Ramos (cell line): ENCODE data around the gene ABCB4.

Experiments used
- in situ Hi-C: fragments of 300-500 bp; cut with MboI; formaldehyde crosslinking; loops from one replicate; pipeline ENCODE4 v1.14.3; 2022; ENCODE audit warnings: low sequenced_read_pairs; ENCODE audit not compliant: unreplicated experiment

ABCB4 gene

DNA sequence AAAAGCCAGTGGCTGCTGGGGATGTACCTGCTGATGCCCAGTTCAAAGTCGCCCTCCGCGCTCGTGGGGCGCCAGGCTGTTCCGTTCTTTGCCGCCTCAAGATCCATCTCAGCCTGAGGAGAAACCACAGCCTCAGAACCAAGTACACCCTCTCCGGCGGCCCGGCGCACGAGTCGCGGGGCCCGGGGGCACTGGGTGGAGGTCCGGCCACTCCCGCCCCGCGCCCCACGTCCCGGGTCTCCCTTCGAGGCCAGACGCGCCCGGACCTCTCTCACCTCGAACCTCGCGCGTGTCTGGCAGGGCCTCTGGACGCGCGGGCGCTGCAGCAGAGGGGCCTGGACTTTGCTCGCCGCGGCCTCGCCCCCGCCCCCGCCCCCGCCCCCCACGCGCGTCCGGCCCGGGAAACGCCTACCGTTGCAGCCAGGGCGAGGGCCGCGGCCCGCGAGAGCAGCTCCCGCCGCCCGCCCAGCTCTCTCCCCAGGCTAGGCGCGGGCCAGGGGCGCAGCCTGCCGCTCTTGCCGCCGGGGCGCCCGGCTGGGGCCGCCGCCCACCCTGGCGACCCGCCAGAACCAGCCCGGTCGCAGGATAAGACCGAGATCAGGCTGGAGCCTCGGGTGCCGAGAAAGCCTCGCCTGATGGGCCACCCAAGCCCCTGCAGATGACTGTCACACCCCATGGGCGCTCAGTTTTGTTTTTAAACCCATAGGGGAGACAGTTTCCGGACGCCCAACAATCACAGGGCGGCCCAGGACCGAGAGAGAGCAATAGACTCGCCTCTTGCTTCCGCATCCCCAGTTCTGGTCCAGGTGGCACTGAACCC is at the start of gene ABCB4:
Gene ABCB4, minus strand, starts transcription at position 322 of the 820 bp plus-strand sequence. Its CDS starts 215 bp downstream, at position 107.
- in situ Hi-C loops = no loop called here

DNA sequence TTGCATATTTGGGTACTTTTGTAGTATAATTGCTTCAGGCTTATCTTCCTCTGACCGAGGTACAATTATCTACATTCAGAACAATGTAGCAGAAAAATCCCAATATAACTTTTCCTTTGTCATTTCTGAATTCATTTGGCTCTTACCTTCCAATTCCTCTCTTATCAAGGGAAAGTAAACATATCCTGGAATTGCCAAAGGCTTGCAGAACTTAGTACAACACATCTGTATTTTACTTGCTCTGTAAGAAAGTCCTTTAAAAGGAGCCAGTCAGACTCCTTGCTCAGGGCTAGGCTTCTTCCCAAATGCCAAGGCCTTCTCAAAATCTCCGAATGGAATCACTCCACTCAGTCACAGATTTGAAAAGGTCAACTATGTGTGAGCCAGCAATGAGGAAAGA is 43.3 kb upstream of the ABCB4 start:
- in situ Hi-C loops = no loop called here

DNA sequence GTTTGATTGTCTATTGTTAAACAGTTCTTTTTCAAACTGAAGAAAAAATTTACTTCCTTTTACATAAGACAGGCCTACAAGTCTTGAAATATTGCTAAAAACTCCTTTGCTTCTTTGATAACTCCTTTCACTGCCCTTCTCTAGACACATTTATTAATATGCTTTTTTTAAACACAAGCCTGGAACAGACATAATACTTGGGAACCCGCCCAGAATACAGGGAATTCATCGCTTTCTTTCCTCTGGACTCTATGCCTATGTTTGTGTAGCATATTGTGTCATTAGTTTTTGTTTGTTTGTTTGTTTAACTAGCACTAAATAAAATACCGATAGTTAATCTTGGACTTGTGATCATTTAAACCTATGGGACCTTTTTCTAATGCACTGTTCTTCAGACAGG is 42.4 kb upstream of the ABCB4 start:
- in situ Hi-C loops = no loop called here

GRCh38 chr7:87517136-87517815 is 41.8 kb upstream of the ABCB4 start:
- in situ Hi-C loops = no loop called here

- in situ Hi-C loops = no loop called here
Measured at GRCh38 chr7:87513735-87514335, 38.4 kb upstream of the ABCB4 start.

GRCh38 chr7:87512906-87513305 is 37.4 kb upstream of the ABCB4 start:
- in situ Hi-C loops = no loop called here

DNA sequence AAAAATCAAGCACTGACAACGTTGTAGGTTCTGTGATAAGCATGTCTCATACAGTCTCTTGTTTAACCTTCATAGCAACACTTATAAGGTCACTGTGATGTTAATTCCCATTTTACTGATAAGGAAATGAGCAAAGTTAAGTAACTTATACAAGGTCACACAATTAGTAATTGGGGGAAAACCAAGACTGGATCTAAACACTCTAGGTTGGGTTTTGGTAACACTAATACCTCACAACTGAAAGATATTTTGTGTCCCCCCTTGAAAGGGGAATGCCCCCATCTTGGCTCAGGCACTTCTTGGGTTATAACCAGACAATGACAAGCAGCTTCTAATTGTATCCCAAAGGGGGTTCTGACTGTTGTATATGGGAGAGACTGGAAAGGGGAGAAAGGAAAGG is 36.0 kb upstream of the ABCB4 start:
- in situ Hi-C loops = no loop called here

DNA sequence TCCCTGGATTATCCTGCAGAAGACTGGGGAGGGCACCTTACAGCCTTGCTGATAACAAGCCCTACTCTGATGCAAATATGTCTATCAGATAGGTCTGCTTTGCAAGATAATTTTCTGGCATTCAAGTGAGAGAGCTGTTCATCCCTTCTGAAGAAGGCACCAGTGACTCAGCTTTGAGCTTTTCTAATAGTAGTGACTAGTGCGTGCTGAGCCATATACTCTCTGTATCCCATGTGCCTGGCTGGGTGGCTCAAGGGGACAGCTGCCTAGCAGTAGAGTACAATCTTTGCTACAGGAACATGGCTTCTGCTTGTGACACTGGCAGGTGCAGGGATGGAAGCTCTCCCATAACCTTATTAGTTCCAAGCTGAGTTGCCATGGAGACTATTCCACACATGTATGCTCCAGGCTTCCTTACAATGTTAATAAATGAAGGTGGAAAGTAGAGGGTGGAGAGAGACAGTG is 35.0 kb upstream of the ABCB4 start:
- in situ Hi-C loops = no loop called here

GRCh38 chr7:87507446-87507845 is 32.0 kb upstream of the ABCB4 start:
- in situ Hi-C loops = no loop called here

DNA sequence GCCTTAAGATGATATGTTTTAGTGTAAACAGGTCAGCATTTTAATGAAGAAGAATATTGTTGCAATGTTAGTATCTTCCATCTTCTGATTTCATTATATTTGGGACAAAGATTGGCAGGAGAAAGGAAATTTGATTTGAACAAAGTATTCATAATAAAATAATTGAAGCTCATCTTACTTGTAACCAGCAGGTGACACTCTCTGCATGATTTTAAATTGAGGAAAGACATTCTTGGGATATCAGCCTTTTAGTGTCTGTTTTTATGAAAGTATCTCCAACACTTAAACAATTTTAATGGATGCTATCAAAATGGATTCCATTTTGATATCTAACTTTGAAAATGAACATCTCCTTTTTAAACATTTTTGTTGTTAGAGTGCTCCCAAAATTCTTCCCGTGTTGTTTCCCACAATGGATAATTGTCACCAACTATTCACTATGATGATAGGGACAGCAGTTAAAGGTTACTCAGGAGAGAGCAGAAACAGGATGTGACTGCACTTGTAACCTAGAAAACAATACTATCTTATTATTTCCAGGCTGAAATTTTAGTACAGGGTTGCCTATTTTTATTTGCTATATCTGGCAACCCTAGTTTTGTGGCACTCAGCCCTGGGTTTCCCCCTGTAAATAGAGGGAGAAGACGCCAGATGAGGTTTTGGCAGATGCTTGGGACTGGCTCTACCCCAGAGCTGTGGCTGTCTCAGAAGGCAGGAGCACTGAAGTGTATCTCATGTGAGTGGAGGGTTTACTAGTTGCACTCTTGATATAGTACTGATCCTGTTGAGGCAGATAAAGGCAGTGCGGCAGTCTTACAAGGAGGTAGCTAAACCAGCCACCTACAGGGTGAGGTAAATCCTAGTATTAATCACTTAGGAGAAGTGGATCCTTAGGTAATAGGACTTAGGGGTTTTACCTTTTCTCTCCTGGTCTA is 31.0 kb upstream of the ABCB4 start:
- in situ Hi-C loops = no loop called here

DNA sequence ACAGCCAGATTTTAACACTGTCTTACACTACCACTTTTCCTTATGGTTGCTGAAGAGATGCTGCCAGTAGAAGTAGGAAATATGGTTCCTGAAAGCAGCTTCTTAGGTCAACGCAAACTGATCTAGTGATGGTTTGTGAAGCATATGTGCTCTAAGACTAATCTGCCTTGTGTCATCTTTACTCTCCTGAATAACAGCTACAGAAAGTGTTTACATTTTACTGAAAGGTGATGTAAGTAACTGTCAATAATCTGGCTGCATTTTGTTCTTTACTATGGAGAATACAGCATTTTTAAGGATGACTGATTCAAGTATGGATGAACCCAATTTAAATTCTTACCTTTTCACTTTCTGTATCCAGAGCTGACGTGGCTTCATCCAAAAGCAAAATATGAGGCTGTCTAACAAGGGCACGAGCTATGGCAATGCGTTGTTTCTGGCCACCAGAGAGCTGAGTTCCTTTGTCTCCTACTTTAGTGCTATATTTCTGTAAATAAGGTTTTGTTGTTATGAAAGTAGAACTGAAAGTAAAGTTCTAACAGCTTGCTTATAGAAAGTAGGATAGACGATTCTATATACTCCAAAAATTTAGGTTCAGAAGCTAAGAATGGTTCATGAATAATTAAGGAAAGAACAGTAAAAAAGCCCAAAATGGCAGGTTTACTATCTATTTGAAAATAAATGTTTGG is 30.2 kb upstream of the ABCB4 start:
- in situ Hi-C loops = no loop called here

DNA sequence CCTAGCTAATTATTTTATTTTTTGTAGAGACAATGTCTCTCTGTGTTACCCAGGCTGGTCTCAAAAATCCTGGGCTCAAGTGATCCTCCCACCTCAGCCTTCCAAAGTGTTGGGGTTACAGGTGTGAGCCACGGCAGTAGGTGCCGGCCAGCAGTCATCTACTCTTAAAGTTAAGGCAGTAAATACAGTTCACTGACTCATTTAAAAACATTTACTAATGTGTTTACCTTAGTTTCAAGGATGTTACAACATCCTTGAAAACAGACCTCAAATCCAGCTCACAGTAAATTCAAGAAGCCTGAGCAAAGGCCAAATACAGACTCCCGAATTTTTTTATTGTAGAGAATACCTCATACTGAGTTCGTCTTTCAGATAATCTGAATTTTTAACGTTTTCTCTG is 29.6 kb upstream of the ABCB4 start:
- in situ Hi-C loops = no loop called here

- in situ Hi-C loops = no loop called here
Measured at GRCh38 chr7:87499494-87499893, 24.0 kb upstream of the ABCB4 start.

DNA sequence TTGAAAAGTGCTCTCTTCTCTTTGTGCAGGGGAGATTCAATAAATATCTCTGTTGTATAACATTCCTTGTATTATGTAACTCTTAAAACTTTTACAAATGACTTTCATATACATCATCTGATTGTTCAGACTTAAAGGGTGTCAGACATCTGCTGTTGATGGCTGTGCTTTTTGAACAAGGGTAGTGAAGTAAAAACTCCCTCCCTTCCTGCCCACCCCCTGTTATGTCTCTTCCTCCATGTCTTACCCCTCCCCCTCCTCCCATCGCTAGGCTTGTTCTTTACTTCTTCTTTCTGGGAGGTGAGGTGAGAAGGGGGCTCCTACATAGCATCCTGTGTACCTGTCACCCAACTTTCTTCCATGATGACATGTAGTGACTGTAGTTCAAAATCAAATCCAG is 23.4 kb upstream of the ABCB4 start:
- in situ Hi-C loops = no loop called here

- in situ Hi-C loops = no loop called here
Measured at GRCh38 chr7:87497482-87497881, 22.0 kb upstream of the ABCB4 start.

- in situ Hi-C loops = no loop called here
Measured at GRCh38 chr7:87495366-87495765, 19.9 kb upstream of the ABCB4 start.

GRCh38 chr7:87494454-87494853 is 19.0 kb upstream of the ABCB4 start:
- in situ Hi-C loops = no loop called here

- in situ Hi-C loops = no loop called here
Measured at GRCh38 chr7:87483131-87483530, 7.7 kb upstream of the ABCB4 start.

DNA sequence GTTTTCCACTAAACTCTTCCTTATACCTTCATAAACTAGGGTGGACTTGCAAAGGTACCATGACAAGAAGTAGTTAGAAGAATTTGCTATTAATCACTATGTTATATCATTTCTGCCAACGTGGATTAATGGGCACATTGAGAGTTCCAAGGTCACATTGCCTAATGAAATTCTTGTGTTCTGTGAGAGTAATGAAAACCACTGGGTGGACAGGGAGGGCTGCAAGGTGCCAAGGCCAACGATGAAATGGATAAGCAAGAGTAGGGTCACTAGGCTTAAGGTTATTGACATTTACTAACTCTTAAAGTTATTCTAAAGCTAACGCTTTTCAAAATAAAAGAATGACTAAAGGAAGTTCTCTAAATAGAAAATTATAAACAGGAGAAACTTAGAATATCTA is 6.6 kb upstream of the ABCB4 start:
- in situ Hi-C loops = no loop called here

DNA sequence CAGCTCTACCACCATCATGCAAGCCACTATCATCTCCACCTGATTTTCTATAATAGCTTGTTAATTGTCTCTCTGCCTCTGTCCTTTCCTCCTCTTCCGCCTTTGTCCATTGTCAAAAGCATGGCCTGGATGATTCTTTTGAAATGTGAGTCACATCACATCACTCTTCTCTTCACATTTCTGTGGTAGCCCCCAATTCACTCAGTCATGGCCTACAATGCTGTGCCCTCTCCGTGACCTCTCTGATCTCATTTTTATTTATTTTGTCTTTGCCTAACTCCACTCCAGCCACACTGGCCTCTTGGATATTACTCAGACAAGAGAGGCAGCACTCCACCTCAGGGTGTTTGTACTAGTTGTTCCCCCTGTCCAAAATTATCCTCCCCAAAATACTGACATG is 4.9 kb upstream of the ABCB4 start:
- in situ Hi-C loops = no loop called here
